A549 (cell line): Measurements from ENCODE around the gene PSG4. TPM values are rescaled to one million over a fixed set of nuclear protein-coding genes. Genes with fewer than 3 reads are reported as not detected.
"Not testable (repeated sequence)": the region's sequence is repeated elsewhere in the genome, so short reads cannot be mapped to it uniquely, and the experiment has no call there.

Source experiments
- ATAC-seq, 2 experiments: fragments of 200-7000 bp in 1 of 2; fragments of >200 bp in 1 of 2; cut with Nextera tagmentation in 1 of 2; cut with Tn5 transposase in 1 of 2; 3 replicates each; pipeline versions ENCODE4 v1.8.0 to v1.9.1; 2018 to 2020; ENCODE audit warnings: mild to moderate bottlenecking in 1 of 2, moderate library complexity in 1 of 2
- CTCF ChIA-PET: fragments of 300-600 bp; sonication (Branson Sonifier 250); formaldehyde crosslinking; extraction: SDS; loops from one replicate; lab custom pipeline; 2021; ENCODE audit warnings: antibody characterized with exemption, inconsistent platforms; lab: Yijun Ruan, JAX
- POLR2A ChIA-PET: fragments of 350-600 bp; formaldehyde crosslinking; extraction: SDS; loops from one replicate; lab custom pipeline; 2021; ENCODE audit warnings: antibody characterized with exemption, inconsistent platforms; lab: Yijun Ruan, JAX
- DNase-seq, 2 experiments: peaks; one replicate each; pipeline versions ENCODE4 v3.0.0 to v3.0.0-alpha.2; 2011 to 2016; ENCODE audit warnings: low read depth in 1 of 2, low spot score in 1 of 2
- FAIRE-seq: peaks from 2 replicates; lab custom pipeline; 2011; peaks lifted over from hg19 to GRCh38; lab: Jason Lieb, UNC
- H3K27ac ChIP-seq, 2 experiments: fragments of >200 bp; sonication (Bioruptor Twin); formaldehyde crosslinking; 3 replicates each; pipeline ENCODE4 v1.5.1; 2016 to 2017
- H3K4me1 ChIP-seq: fragments of >200 bp; sonication (Bioruptor Twin); formaldehyde crosslinking; 3 replicates; pipeline ENCODE4 v1.6.1; 2016
- H3K4me2 ChIP-seq: fragments of >200 bp; sonication (Bioruptor Twin); formaldehyde crosslinking; 3 replicates; pipeline ENCODE4 v1.6.1; 2016
- H3K4me3 ChIP-seq: fragments of >200 bp; sonication (Bioruptor Twin); formaldehyde crosslinking; 3 replicates; pipeline ENCODE4 v1.5.1; 2016
- H3K9me3 ChIP-seq: fragments of >200 bp; sonication (Bioruptor Twin); formaldehyde crosslinking; 3 replicates; pipeline ENCODE4 v1.6.1; 2016
- CBX2 ChIP-seq: fragments of 200-600 bp; sonication (generic); IDR thresholded peaks from 2 replicates; pipeline ENCODE4 v1.6.1; 2016; ENCODE audit warnings: low read depth, mild to moderate bottlenecking, borderline replicate concordance
- EP300 ChIP-seq, 2 experiments: fragments of >200 bp; sonication (Bioruptor Twin); formaldehyde crosslinking; IDR thresholded peaks; 2 replicates in 1 of 2; 3 replicates in 1 of 2; pipeline ENCODE4 v1.6.1; 2016 to 2017
- ESRRA ChIP-seq: fragments of 150-350 bp; IDR thresholded peaks from 2 replicates; pipeline ENCODE4 v1.6.1; 2014; ENCODE audit warnings: mild to moderate bottlenecking, low read length, borderline replicate concordance
- FOSB ChIP-seq: fragments of 250-450 bp; sonication (Bioruptor Pico); IDR thresholded peaks from 2 replicates; pipeline ENCODE4 v1.5.0; 2020; ENCODE audit warnings: mild to moderate bottlenecking, moderate library complexity
- HOXB5 ChIP-seq: fragments of 250-450 bp; sonication (Bioruptor Pico); IDR thresholded peaks from 2 replicates; pipeline ENCODE4 v1.5.0; 2020; ENCODE audit warnings: mild to moderate bottlenecking, moderate library complexity
- KDM5A ChIP-seq: fragments of 200-600 bp; sonication (generic); IDR thresholded peaks from 2 replicates; pipeline ENCODE4 v1.6.1; 2016; ENCODE audit warnings: antibody characterized with exemption, mild to moderate bottlenecking
- RAD21 ChIP-seq, 2 experiments: fragments of >200 bp in 1 of 2; sonication (Bioruptor Twin) in 1 of 2; formaldehyde crosslinking in 1 of 2; IDR thresholded peaks in 1 of 2; conservative IDR thresholded peaks in 1 of 2; 2 replicates in 1 of 2; 3 replicates in 1 of 2; pipeline ENCODE4 v1.6.1; 2012 to 2018; ENCODE audit warnings: inconsistent platforms in 1 of 2
- RARB ChIP-seq: fragments of 250-450 bp; sonication (Bioruptor Pico); IDR thresholded peaks from 2 replicates; pipeline ENCODE4 v1.8.0; 2021; ENCODE audit warnings: mild to moderate bottlenecking, moderate library complexity
- SMC3 ChIP-seq: fragments of >200 bp; sonication (Bioruptor Twin); formaldehyde crosslinking; IDR thresholded peaks from 3 replicates; pipeline ENCODE4 v1.6.1; 2018; ENCODE audit warnings: inconsistent platforms
- WGBS: methylation state at CpG from one replicate; pipeline ENCODE4 v1.1.6; 2017; ENCODE audit errors: missing lambda C conversion rate; 5-methylcytosine and 5-hydroxymethylcytosine counted together
- polyA plus RNA-seq, 4 experiments: library from polyadenylated mRNA; depleted of rRNA in 3 of 4; stranded (reverse); fragments of >200 nt; fragmentation: RNase III in 1 of 4; extraction: RNeasy Plus Mini Kit Qiagen cat#74134 plus additional on column Dnase treatment in 1 of 4; gene quantifications; 2 replicates in 3 of 4; 3 replicates in 1 of 4; pipeline ENCODE4 v1.2.3, GENCODE V29; 2011 to 2017
- TF ChIP-seq, protein P1 (sequence below): fragments of 450-650 bp; IDR thresholded peaks from 2 replicates; pipeline ENCODE4 v1.6.1; 2014; ENCODE audit warnings: antibody characterized with exemption
- TF ChIP-seq, protein P2 (sequence below): IDR thresholded peaks from 2 replicates; pipeline ENCODE4 v1.6.1; 2012
- TF ChIP-seq, protein P3 (sequence below): fragments of 250-450 bp; sonication (Bioruptor Pico); IDR thresholded peaks from 2 replicates; pipeline ENCODE4 v1.5.0; 2021; ENCODE audit warnings: mild to moderate bottlenecking, moderate library complexity, borderline replicate concordance
- TF ChIP-seq, protein P4 (sequence below): fragments of >200 bp; sonication (Bioruptor Twin); formaldehyde crosslinking; IDR thresholded peaks from 3 replicates; pipeline ENCODE4 v1.5.1; 2016

The PSG4 gene
- polyA plus RNA-seq, 2 of the 4 experiments (the other 2 are of a cell fraction) = 0.56 to 0.58 TPM

DNA sequence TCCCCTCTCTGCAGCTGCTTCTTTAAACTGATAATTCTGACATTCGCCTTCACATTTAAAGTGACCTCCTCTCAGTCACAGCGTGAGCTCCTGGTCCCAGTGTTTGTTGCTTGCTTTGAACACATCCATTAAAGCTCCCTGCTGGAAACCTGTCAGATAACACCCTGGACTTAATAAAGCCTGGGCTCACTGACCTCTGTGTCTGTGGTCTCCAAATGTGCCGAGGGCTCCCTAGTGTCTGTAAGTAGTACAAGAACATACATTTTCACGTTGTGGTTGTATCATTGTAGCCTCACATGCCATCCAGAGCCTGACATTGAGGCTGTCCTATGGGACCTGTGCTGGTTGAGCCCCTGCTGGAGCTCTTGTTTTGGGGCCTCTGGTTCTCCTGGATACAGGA, 2.6 kb upstream of the PSG4 start:
- Histone ChIP-seq H3K9me3 (no peaks in the 10 kb centered on the region), H3K4me1 (0 out of 3 replicates have a peak, but pooled peaks cover 3% of the 10 kb centered on the region), H3K27ac (no peak overlapping the region), H3K4me3 (no peak overlapping the region), H3K4me2 (no peak overlapping the region)
- 61% methylated on average over 4 of the region's 4 CpGs for WGBS
- ChIA-PET POLR2A (no interaction called here), CTCF (interaction anchor here (3.3 kb wide), 1 partner anchor 104 kb away, joined by 9 read pairs; no protein-coding TSS in a partner anchor)
- ATAC-seq = no peak
- DNase-seq = no peak
- FAIRE-seq = no peak
- TF ChIP-seq, protein P1, sequence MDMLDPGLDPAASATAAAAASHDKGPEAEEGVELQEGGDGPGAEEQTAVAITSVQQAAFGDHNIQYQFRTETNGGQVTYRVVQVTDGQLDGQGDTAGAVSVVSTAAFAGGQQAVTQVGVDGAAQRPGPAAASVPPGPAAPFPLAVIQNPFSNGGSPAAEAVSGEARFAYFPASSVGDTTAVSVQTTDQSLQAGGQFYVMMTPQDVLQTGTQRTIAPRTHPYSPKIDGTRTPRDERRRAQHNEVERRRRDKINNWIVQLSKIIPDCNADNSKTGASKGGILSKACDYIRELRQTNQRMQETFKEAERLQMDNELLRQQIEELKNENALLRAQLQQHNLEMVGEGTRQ = no peak
- no peak for TF ChIP-seq HOXB5
- TF ChIP-seq, protein P2, sequence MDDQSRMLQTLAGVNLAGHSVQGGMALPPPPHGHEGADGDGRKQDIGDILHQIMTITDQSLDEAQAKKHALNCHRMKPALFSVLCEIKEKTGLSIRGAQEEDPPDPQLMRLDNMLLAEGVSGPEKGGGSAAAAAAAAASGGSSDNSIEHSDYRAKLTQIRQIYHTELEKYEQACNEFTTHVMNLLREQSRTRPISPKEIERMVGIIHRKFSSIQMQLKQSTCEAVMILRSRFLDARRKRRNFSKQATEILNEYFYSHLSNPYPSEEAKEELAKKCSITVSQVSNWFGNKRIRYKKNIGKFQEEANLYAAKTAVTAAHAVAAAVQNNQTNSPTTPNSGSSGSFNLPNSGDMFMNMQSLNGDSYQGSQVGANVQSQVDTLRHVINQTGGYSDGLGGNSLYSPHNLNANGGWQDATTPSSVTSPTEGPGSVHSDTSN = no peak
- TF ChIP-seq, protein P3, sequence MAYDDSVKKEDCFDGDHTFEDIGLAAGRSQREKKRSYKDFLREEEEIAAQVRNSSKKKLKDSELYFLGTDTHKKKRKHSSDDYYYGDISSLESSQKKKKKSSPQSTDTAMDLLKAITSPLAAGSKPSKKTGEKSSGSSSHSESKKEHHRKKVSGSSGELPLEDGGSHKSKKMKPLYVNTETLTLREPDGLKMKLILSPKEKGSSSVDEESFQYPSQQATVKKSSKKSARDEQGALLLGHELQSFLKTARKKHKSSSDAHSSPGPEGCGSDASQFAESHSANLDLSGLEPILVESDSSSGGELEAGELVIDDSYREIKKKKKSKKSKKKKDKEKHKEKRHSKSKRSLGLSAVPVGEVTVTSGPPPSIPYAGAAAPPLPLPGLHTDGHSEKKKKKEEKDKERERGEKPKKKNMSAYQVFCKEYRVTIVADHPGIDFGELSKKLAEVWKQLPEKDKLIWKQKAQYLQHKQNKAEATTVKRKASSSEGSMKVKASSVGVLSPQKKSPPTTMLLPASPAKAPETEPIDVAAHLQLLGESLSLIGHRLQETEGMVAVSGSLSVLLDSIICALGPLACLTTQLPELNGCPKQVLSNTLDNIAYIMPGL (CRISPR knock-in tag) = no peak
- TF ChIP-seq, protein P4, sequence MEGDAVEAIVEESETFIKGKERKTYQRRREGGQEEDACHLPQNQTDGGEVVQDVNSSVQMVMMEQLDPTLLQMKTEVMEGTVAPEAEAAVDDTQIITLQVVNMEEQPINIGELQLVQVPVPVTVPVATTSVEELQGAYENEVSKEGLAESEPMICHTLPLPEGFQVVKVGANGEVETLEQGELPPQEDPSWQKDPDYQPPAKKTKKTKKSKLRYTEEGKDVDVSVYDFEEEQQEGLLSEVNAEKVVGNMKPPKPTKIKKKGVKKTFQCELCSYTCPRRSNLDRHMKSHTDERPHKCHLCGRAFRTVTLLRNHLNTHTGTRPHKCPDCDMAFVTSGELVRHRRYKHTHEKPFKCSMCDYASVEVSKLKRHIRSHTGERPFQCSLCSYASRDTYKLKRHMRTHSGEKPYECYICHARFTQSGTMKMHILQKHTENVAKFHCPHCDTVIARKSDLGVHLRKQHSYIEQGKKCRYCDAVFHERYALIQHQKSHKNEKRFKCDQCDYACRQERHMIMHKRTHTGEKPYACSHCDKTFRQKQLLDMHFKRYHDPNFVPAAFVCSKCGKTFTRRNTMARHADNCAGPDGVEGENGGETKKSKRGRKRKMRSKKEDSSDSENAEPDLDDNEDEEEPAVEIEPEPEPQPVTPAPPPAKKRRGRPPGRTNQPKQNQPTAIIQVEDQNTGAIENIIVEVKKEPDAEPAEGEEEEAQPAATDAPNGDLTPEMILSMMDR = no peak
- TF ChIP-seq CBX2 = no peak
- no peak for TF ChIP-seq ESRRA
- TF ChIP-seq FOSB (CRISPR knock-in tag) = no peak
- no peak for TF ChIP-seq KDM5A
- TF ChIP-seq RARB = no peak
- TF ChIP-seq EP300 (IDR thresholded peaks at IDR 0.05) = no peak

DNA sequence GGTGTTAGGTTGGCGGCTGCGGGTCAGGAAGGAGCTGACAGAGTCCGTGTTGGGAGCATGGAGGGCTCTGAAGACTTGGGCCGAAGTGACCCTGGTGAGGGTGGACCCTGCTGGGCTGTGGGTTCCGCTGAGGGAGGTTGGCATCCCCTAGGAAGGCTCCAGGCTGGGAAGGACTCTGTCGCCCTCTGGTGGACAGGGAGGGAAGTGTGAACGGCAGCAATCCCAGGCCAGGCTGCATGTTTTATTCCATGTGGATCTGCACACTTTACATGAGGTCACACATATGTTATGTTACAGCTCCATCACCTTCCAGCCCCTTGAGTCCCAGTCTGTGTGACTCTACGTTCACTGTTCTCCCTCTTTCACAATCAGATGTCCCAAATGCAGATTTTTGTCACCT, 1.7 kb upstream of the PSG4 start:
- H3K27ac ChIP-seq, FAIRE-seq, ATAC-seq, H3K4me2 ChIP-seq, DNase-seq, H3K9me3 ChIP-seq, H3K4me1 ChIP-seq, H3K4me3 ChIP-seq, POLR2A ChIA-PET: not testable (repeated sequence)
- CTCF ChIA-PET = interaction anchor here (0.6 to 3.3 kb wide), 10 partner anchors 9 to 513 kb away, joined by 3 to 9 read pairs (median 4); no protein-coding TSS in a partner anchor
- 41% methylated on average over 7 of the region's 8 CpGs for WGBS
- TF ChIP-seq SMC3 (peak; percentile 36; the same call in 1 of the 3 replicates), RAD21 (conservative IDR thresholded peaks at IDR 0.05 in 1 of 2, IDR thresholded peaks at IDR 0.05 in 1 of 2) (peak; percentile 56 to 70)
- TF ChIP-seq, protein P4 = peak; percentile 42; the same call in 2 of the 3 replicates

GRCh38 chr19:43203611-43204010, 1.8 kb downstream of the PSG4 start:
- H3K4me2 ChIP-seq, H3K9me3 ChIP-seq, ATAC-seq, DNase-seq, FAIRE-seq, H3K4me3 ChIP-seq, CTCF ChIA-PET, POLR2A ChIA-PET: not testable (repeated sequence)
- 86% methylated on average over 7 of the region's 7 CpGs for WGBS
- H3K27ac ChIP-seq = peak overlapping the region; percentile 48 to 73; a peak in 3 of 6 replicates
- H3K4me1 ChIP-seq = peaks cover 27% of the 10 kb centered on the region

DNA sequence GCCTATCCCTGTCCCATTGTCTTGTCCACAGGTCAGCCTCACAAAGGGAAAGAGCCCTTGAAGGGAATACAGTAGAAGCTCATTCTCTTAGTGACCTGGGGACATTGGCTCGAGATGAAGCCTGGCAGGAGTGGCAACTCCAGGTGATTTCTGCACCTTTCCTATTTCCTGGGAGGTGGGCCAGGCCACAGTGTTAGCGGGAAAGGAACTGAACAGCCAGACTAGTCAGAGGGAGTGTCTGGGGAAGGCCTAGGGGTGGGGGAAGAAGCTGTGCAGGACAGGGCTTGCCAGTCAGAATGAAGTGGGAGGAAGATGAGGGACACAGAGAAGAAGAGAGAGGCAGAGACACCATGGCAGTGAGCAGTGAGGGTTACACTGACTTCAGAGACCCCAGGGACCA, 3.5 kb downstream of the PSG4 start:
- FAIRE-seq, H3K4me3 ChIP-seq, POLR2A ChIA-PET, CTCF ChIA-PET, DNase-seq, H3K9me3 ChIP-seq, ATAC-seq: not testable (repeated sequence)
- 38% methylated on average over 2 of the region's 2 CpGs for WGBS
- Histone ChIP-seq H3K4me1 (peaks cover 27% of the 10 kb centered on the region), H3K4me2 (peak overlapping the region; percentile 51), H3K27ac (peak overlapping the region; percentile 82 to 84)
